Small intestine (tissue), 16 donors: Measurements from ENCODE around the gene PDE1C. TPM values are rescaled to one million over a fixed set of nuclear protein-coding genes. Genes with fewer than 3 reads are reported as not detected.

Source experiments
- DNase-seq, 2 donors: peaks; one replicate each; pipeline versions ENCODE4 v3.0.0 to v3.0.0-alpha.2; 2013
- FAIRE-seq: peaks from 2 replicates; lab custom pipeline; 2012; peaks lifted over from hg19 to GRCh38; lab: Jason Lieb, UNC
- H3K27ac ChIP-seq, 3 donors: one replicate each; pipeline ENCODE4 v1.5.1; 2013; ENCODE audit warnings: low read length in 2 of 3, mild to moderate bottlenecking in 2 of 3, control low read depth in 1 of 3, inconsistent platforms in 1 of 3, low read depth in 1 of 3, moderate library complexity in 1 of 3
- H3K27me3 ChIP-seq, 3 donors: one replicate each; pipeline ENCODE4 v1.6.1; 2013; ENCODE audit warnings: low read length in 3 of 3, inconsistent platforms in 1 of 3; ENCODE audit not compliant: control insufficient read depth in 3 of 3, insufficient read depth in 3 of 3
- H3K36me3 ChIP-seq, 3 donors: one replicate each; pipeline ENCODE4 v1.6.1; 2013; ENCODE audit warnings: low read length in 3 of 3, inconsistent platforms in 1 of 3, low read depth in 1 of 3, mild to moderate bottlenecking in 1 of 3, moderate library complexity in 1 of 3; ENCODE audit not compliant: control insufficient read depth in 3 of 3, insufficient read depth in 2 of 3
- H3K4me1 ChIP-seq, 3 donors: one replicate each; pipeline ENCODE4 v1.6.1; 2013; ENCODE audit warnings: low read length in 2 of 3, inconsistent platforms in 1 of 3, low read depth in 1 of 3, mild to moderate bottlenecking in 1 of 3, moderate library complexity in 1 of 3; ENCODE audit not compliant: control insufficient read depth in 3 of 3, insufficient read depth in 2 of 3
- H3K4me3 ChIP-seq, 3 donors: one replicate each; pipeline ENCODE4 v1.5.1; 2013; ENCODE audit warnings: low read length in 3 of 3, control low read depth in 1 of 3, inconsistent platforms in 1 of 3, low read depth in 1 of 3, mild to moderate bottlenecking in 1 of 3, moderate library complexity in 1 of 3
- H3K9me3 ChIP-seq, 2 donors: one replicate each; pipeline ENCODE4 v1.6.1; 2013; ENCODE audit warnings: low read depth in 1 of 2, low read length in 1 of 2; ENCODE audit not compliant: control insufficient read depth in 2 of 2, insufficient read depth in 1 of 2
- WGBS, 3 donors: extraction: QIAGEN DNeasy Blood & Tissue Kit; methylation state at CpG; one replicate each; pipeline ENCODE4 v1.1.7; 2013; 5-methylcytosine and 5-hydroxymethylcytosine counted together
- long read RNA-seq, 10 donors: transcript quantifications; one replicate each; lab custom pipeline, GENCODE V29; 2026
- polyA plus RNA-seq, 4 donors: library from polyadenylated mRNA; stranded (reverse) in 3 of 4; unstranded in 1 of 4; fragments of 200-250 nt in 3 of 4; fragments of 120-200 nt in 1 of 4; gene quantifications; one replicate each; pipeline versions ENCODE4 v1.2.1 to v1.2.3, GENCODE V29; 2013
- donor health status: healthy with polysubstance abuse.
- donor health status: control.
- donor health status: control.
- donor health status: Bipolar disorder and iron deficiency.
- donor health status: healthy.

PDE1C gene
- polyA plus RNA-seq: 1 to 10 TPM in 1 of 4 donors, under 1 TPM in 3; 0.22 to 1.8 (median 0.66) TPM
- long read RNA-seq, donor 1, partial matches to known transcripts: 0 of 1 reads
- long read RNA-seq, donor 1, other reads (novel, unspliced or antisense): 0 of 1 reads
- long read RNA-seq, donor 2: 0 reads
- long read RNA-seq, donor 3: 0 reads
- long read RNA-seq, donor 4: 0 reads
- long read RNA-seq, donor 5: 0 reads
- long read RNA-seq, donor 6: 0 reads
- long read RNA-seq, donor 7, partial matches to known transcripts: 6 of 13 reads
- long read RNA-seq, donor 7, other reads (novel, unspliced or antisense): 0 of 13 reads
- long read RNA-seq, donor 8: 0 reads
- long read RNA-seq, donor 9: 0 reads
- long read RNA-seq, donor 10, partial matches to known transcripts: 0 of 1 reads
- long read RNA-seq, donor 10, other reads (novel, unspliced or antisense): 0 of 1 reads

DNA sequence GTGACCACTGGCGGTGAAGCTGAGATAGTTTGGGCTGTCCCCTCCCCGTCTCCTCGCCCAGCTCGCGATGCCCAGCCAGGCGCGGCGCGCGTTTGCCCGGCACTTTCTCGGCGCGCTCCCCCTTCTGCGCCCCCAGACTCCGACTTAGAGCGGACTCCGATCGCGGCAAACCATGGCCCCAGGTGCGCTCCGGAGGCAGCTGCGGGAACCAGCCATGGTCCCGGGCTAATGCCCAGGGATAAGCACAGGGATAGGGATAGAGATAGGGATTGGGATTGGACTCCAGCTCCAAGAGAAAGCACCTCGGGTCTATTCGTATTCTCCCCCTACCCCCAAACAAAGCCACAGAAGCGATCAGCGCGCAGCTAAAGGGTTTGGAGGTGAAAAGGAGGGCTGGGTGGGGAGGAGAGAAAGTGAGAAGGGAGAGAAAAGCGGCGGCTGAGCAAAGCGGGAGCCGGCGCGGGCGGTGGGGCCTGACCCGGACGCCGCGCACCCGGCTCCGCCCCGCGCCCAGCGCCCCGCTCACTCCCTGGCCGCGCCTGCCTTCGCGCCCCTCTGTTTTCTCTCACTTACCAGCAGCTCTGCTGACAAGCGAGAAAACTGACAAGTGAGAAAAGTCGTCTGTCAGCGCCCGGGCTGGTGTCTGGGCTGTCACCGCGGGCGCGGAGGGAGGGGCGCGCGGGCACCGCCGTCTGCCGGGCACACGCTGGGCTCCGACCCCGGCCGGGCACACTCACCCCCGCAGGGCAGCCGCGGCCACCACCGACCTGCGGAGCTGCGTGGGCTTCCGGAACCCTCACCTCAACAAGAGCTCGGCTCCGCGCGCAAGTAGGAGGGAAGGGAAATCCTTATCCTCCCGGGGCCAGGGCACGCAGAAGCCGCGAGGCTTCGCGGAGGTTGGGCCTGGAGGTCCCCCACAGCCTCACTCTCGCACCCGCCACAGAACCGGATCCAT lies at the start of gene PDE1C:
Gene PDE1C (minus strand): TSS at position 2 of the 955 bp plus-strand sequence.
- H3K36me3 ChIP-seq: no peaks in the 10 kb centered on the region
- DNase-seq: peak in 1 of 2 donors; percentile 35
- peaks cover 0 to 2% (median 0%) of the 10 kb centered on the region in 3 donors for H3K4me1 ChIP-seq
- 1 to 4% (median 2%) methylated on average over 74 to 88 of the region's 88 CpGs for WGBS, 3 donors
- H3K9me3 ChIP-seq: no peaks in the 10 kb centered on the region
- peaks cover 0 to 47% (median 7%) of the 10 kb centered on the region in 3 donors for H3K27me3 ChIP-seq
- peak within 1 kb of the TSS in 2 of 3 donors; percentile 36 to 40 for H3K4me3 ChIP-seq
- H3K27ac ChIP-seq: peak within 1 kb of the TSS in 1 of 3 donors; percentile 37
- no peak for FAIRE-seq

- WGBS, 3 donors: 70 to 75% (median 73%) methylated on average over 7 to 8 of the region's 8 CpGs
- H3K27ac ChIP-seq: no peak overlapping the region
- DNase-seq: no peak
Observed at GRCh38 chr7:32119790-32120196, 49.6 kb upstream of the PDE1C start.

GRCh38 chr7:32117837-32118236 lies 47.6 kb upstream of the PDE1C start:
- Histone ChIP-seq H3K4me3 (no peak overlapping the region), H3K4me1 (no peaks in the 10 kb centered on the region), H3K9me3 (no peaks in the 10 kb centered on the region), H3K27ac (no peak overlapping the region), H3K27me3 (no peaks in the 10 kb centered on the region), H3K36me3 (no peaks in the 10 kb centered on the region)
- no peak for DNase-seq
- WGBS, 3 donors: 70 to 95% (median 80%) methylated on average over 2 of the region's 2 CpGs
- no peak for FAIRE-seq

More at GRCh38 chr7:32119790-32120196, 49.6 kb upstream of the PDE1C start:
- Histone ChIP-seq H3K36me3 (no peaks in the 10 kb centered on the region), H3K27me3 (no peaks in the 10 kb centered on the region), H3K4me3 (no peak overlapping the region), H3K4me1 (no peaks in the 10 kb centered on the region), H3K9me3 (no peaks in the 10 kb centered on the region)
- no peak for FAIRE-seq

DNA sequence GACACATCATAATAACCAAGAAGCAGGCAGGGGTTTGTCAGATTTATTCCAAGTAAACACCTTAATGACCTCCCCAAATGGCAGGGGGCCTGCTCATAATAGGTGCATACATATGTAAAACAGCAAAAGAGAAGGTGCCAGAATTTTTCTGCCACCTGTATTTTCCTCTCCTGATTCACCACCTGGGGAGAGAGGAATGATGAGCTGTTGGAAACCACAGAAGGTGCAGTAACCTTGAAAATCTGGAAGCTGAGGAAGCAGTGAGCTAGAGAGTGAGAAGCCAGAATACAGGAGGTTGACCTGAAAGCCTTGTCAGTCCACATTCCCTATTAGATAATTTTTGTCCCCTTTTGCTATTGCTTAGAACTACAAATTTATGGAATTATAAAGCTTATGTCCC lies 46.2 kb upstream of the PDE1C start:
- no peak for FAIRE-seq
- H3K27me3 ChIP-seq: peaks cover 0 to under 1% (median 0%) of the 10 kb centered on the region in 3 donors

DNA sequence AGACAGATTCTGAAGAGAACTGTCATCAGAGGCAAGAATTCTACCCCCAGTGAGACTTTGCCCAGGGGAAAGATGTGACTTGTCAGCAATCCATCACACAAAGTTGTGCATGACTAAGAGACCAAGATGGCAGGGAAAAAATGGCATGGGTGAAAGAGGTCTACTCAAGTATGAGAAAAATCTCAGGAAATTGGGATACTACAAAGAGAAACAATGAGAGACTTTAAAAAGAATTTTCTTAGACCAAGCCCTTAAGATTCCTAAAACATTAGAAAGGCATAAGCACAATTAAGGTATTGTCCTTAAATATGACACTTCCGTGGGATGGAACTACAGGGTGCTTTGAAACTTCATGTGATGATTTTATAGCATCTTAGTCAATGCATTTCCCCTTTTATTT lies 45.6 kb upstream of the PDE1C start:
- Histone ChIP-seq H3K27me3 (peaks cover 0 to 3% (median 0%) of the 10 kb centered on the region in 3 donors), H3K4me3 (no peak overlapping the region), H3K9me3 (peaks cover 0 to 6% of the 10 kb centered on the region in 2 donors), H3K36me3 (no peaks in the 10 kb centered on the region), H3K4me1 (no peaks in the 10 kb centered on the region), H3K27ac (no peak overlapping the region)
- FAIRE-seq: no peak
- 57 to 82% (median 69%) methylated on average over 1 of the region's 1 CpG for WGBS, 3 donors
- DNase-seq: no peak

More for the DNA sequence above, 46.2 kb upstream of the PDE1C start:
- no peaks in the 10 kb centered on the region for H3K4me1 ChIP-seq
- H3K36me3 ChIP-seq: no peaks in the 10 kb centered on the region
- peaks cover 0 to 1% of the 10 kb centered on the region in 2 donors for H3K9me3 ChIP-seq
- no peak overlapping the region for H3K27ac ChIP-seq
- no peak for DNase-seq
- no peak overlapping the region for H3K4me3 ChIP-seq

- peaks cover 0 to 10% of the 10 kb centered on the region in 2 donors for H3K9me3 ChIP-seq
- FAIRE-seq (no peak), DNase-seq (no peak)
- 63 to 84% (median 63%) methylated on average over 2 of the region's 2 CpGs for WGBS, 3 donors
- H3K27ac ChIP-seq: no peak overlapping the region
- H3K36me3 ChIP-seq: no peaks in the 10 kb centered on the region
- H3K4me1 ChIP-seq: no peaks in the 10 kb centered on the region
- H3K4me3 ChIP-seq: no peak overlapping the region
- peaks cover 0 to 3% (median 0%) of the 10 kb centered on the region in 3 donors for H3K27me3 ChIP-seq
Observed at GRCh38 chr7:32108651-32109050, 38.4 kb upstream of the PDE1C start.

GRCh38 chr7:32104766-32105165 lies 34.6 kb upstream of the PDE1C start:
- Histone ChIP-seq H3K36me3 (no peaks in the 10 kb centered on the region), H3K9me3 (peaks cover 0 to 3% of the 10 kb centered on the region in 2 donors), H3K27me3 (no peaks in the 10 kb centered on the region), H3K4me1 (no peaks in the 10 kb centered on the region), H3K4me3 (no peak overlapping the region), H3K27ac (no peak overlapping the region)
- DNase-seq: no peak
- 58 to 70% (median 61%) methylated on average over 2 of the region's 2 CpGs for WGBS, 3 donors
- FAIRE-seq: no peak

DNA sequence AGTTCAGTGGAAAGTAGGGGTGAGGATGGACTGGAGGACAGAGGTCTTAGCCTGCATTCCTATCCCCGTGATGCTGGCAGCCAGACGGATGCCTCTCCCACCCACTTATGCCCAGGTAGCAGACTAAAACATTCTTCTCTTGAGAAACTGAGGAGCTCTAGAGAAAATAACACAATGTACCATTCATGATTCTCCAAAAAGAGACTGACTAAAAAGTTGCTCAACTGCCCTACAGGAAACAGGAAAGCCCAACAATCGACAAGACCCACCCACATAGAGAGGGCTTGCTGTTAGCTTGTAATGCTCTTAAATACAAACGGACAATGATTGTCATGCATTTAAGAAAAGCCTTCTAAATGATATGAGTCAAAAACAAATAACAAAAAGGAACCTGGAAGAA lies 33.2 kb upstream of the PDE1C start:
- peaks cover 0 to 3% of the 10 kb centered on the region in 2 donors for H3K9me3 ChIP-seq
- H3K27me3 ChIP-seq: no peaks in the 10 kb centered on the region
- H3K36me3 ChIP-seq: no peaks in the 10 kb centered on the region
- FAIRE-seq (no peak), DNase-seq (no peak)
- no peak overlapping the region for H3K27ac ChIP-seq
- H3K4me3 ChIP-seq: no peak overlapping the region
- H3K4me1 ChIP-seq: no peaks in the 10 kb centered on the region
- 65 to 78% (median 71%) methylated on average over 4 of the region's 4 CpGs for WGBS, 3 donors
